Caco-2 (cell line): ENCODE results near the gene STAC3. TPM values are rescaled to one million over a fixed set of nuclear protein-coding genes. Genes with fewer than 3 reads are reported as not detected.

Experiments
- BruUV-seq: library from RNA; stranded (reverse); fragments of 400-500 nt; replicated peaks from 2 replicates; lab custom pipeline; 2021; lab: Mats Ljungman, UMichigan
- CTCF ChIA-PET: fragments of 300-600 bp; sonication (Branson Sonifier 250); formaldehyde crosslinking; loops from one replicate; lab custom pipeline; 2022; ENCODE audit warnings: antibody characterized with exemption; lab: Charles Lee
- POLR2A ChIA-PET: fragments of 300-600 bp; sonication (Branson Sonifier 250); formaldehyde crosslinking; loops from one replicate; lab custom pipeline; 2022; ENCODE audit warnings: antibody characterized with exemption; lab: Charles Lee
- DNase-seq, 2 experiments: peaks; one replicate each; pipeline versions ENCODE4 v3.0.0 to v3.0.0-alpha.2; 2020 to 2022
- H3K27me3 ChIP-seq: replicated peaks from 2 replicates; pipeline ENCODE4 v1.6.0; 2011; ENCODE audit warnings: low read length; ENCODE audit not compliant: control insufficient read depth, insufficient read depth
- H3K36me3 ChIP-seq: 2 replicates; pipeline ENCODE4 v1.5.1; 2011; ENCODE audit warnings: low read length; ENCODE audit not compliant: control insufficient read depth, insufficient read depth
- H3K4me1 ChIP-seq: fragments of 250-450 bp; sonication (Bioruptor Pico); 2 replicates; pipeline ENCODE4 v1.5.1; 2020; ENCODE audit warnings: mild to moderate bottlenecking
- H3K4me3 ChIP-seq: 2 replicates; pipeline ENCODE4 v1.5.1; 2011; ENCODE audit warnings: low read depth, mild to moderate bottlenecking, control low read depth, low read length
- H3K9me3 ChIP-seq: fragments of 250-450 bp; sonication (Bioruptor Pico); 2 replicates; pipeline ENCODE4 v1.5.1; 2020; ENCODE audit warnings: mild to moderate bottlenecking, moderate library complexity
- H3K27ac Mint-ChIP-seq: one replicate; pipeline ENCODE4 v1.8.0; 2022; ENCODE audit warnings: mixed read lengths; ENCODE audit not compliant: unreplicated experiment
- H3K27me3 Mint-ChIP-seq: one replicate; pipeline ENCODE4 v1.8.0; 2022; ENCODE audit warnings: mixed read lengths; ENCODE audit not compliant: insufficient read depth, unreplicated experiment
- H3K36me3 Mint-ChIP-seq: one replicate; pipeline ENCODE4 v1.8.0; 2022; ENCODE audit warnings: mild to moderate bottlenecking, mixed read lengths; ENCODE audit not compliant: insufficient read depth, unreplicated experiment
- H3K4me1 Mint-ChIP-seq: one replicate; pipeline ENCODE4 v1.8.0; 2022; ENCODE audit warnings: low read depth, mixed read lengths; ENCODE audit not compliant: unreplicated experiment
- H3K4me3 Mint-ChIP-seq: one replicate; pipeline ENCODE4 v1.8.0; 2022; ENCODE audit warnings: mild to moderate bottlenecking, moderate library complexity, mixed read lengths; ENCODE audit not compliant: unreplicated experiment
- H3K9me3 Mint-ChIP-seq: one replicate; pipeline ENCODE4 v1.8.0; 2022; ENCODE audit warnings: mixed read lengths; ENCODE audit not compliant: unreplicated experiment
- CTCF ChIP-seq, 2 experiments: fragments of 200-600 bp in 1 of 2; IDR thresholded peaks; 1 replicate in 1 of 2; 2 replicates in 1 of 2; pipeline versions ENCODE4 v1.5.1 to v1.8.0; 2011 to 2022; ENCODE audit warnings: antibody characterized with exemption in 1 of 2, control low read depth in 1 of 2, inconsistent platforms in 1 of 2, low read depth in 1 of 2, low read length in 1 of 2, mild to moderate bottlenecking in 1 of 2, moderate library complexity in 1 of 2; ENCODE audit not compliant: insufficient read depth in 1 of 2, severe bottlenecking in 1 of 2, unreplicated experiment in 1 of 2
- intact Hi-C: fragments of 100-400 bp; cut with micrococcal nuclease; formaldehyde crosslinking; loops from one replicate; pipeline ENCODE4 v1.10.0; 2022; ENCODE audit not compliant: unreplicated experiment
- total RNA-seq: library from RNA; stranded (reverse); gene quantifications from 2 replicates; pipeline ENCODE4 v1.2.3, GENCODE V29; 2022

The STAC3 gene
- total RNA-seq, 1 experiment from 2014 or later = 0.70 TPM

GRCh38 chr12:57241402-57242310, 9.3 kb downstream of the STAC3 start:
- intact Hi-C loops = no loop called here
- peaks cover 7% of the 10 kb centered on the region for H3K27me3 Mint-ChIP-seq

DNA sequence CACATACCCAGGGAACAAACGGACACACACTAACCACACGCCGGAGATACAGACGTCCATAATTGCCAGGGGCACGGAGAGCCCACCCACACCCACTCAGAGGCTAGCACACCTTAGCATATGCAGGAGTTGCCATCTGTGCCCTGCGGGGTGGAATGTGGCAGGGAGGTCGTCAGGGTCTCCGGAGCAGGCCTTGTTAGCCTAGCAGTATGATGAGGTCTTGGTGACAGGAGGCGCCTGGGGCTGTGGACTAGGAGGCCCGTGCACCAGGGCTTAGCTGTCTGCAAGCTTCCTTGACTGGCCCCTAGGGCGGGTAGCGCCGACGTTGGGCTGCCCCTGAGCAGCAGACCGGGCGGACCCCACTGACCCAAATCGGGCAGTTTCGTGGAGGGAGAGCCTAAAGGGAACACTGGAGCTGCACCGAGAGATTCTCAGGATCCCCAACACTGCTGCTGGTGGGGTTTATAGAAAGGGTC, 10.0 kb downstream of the STAC3 start:
- peak in 1 of 2 experiments; percentile 47 for DNase-seq
- H3K27me3 Mint-ChIP-seq = peaks cover 7% of the 10 kb centered on the region
- Histone ChIP-seq H3K9me3 (no peaks in the 10 kb centered on the region), H3K4me3 (peak overlapping the region; percentile 35), H3K27me3 (peaks cover 9% of the 10 kb centered on the region), H3K36me3 (no peaks in the 10 kb centered on the region), H3K4me1 (peaks cover 19% of the 10 kb centered on the region)
- BruUV-seq = no TSS peak
- peaks cover 56% of the 10 kb centered on the region for H3K36me3 Mint-ChIP-seq
- ChIA-PET CTCF (interaction anchor here (0.5 to 6.4 kb wide), 5 partner anchors 11 to 212 kb away, joined by 3 to 80 read pairs (median 4); partner anchors contain the start of gene SHMT2), POLR2A (interaction anchor here (0.5 to 3.3 kb wide), 2 partner anchors 11 to 214 kb away, joined by 5 to 36 read pairs; partner anchors contain the start of genes INHBE and SHMT2)
- H3K4me1 Mint-ChIP-seq = peaks cover 43% of the 10 kb centered on the region
- intact Hi-C loops = no loop called here
- TF ChIP-seq CTCF (IDR thresholded peaks at IDR 0.05; ENCODE audit: insufficient read depth in 1 of 2, low read depth in 1 of 2, low read length in 1 of 2, severe bottlenecking in 1 of 2, unreplicated experiment in 1 of 2) = no peak
- H3K9me3 Mint-ChIP-seq = no peaks in the 10 kb centered on the region
- H3K27ac Mint-ChIP-seq = peak overlapping the region; percentile 44
- H3K4me3 Mint-ChIP-seq = peak overlapping the region; percentile 79

More at GRCh38 chr12:57241402-57242310, 9.3 kb downstream of the STAC3 start:
- Histone ChIP-seq H3K27me3 (peaks cover 9% of the 10 kb centered on the region), H3K4me3 (no peak overlapping the region), H3K4me1 (peaks cover 19% of the 10 kb centered on the region), H3K9me3 (no peaks in the 10 kb centered on the region), H3K36me3 (no peaks in the 10 kb centered on the region)
- POLR2A ChIA-PET = interaction anchor here (1.8 kb wide), 1 partner anchor 12 kb away, joined by 16 read pairs; the partner anchor contains the start of gene SHMT2
- Mint-ChIP-seq H3K4me1 (peaks cover 43% of the 10 kb centered on the region), H3K27ac (no peak overlapping the region), H3K9me3 (no peaks in the 10 kb centered on the region), H3K4me3 (peak overlapping the region; percentile 74), H3K36me3 (peaks cover 49% of the 10 kb centered on the region)
- CTCF ChIA-PET = interaction anchor here (0.5 to 6.4 kb wide), 6 partner anchors 12 to 127 kb away, joined by 3 to 80 read pairs (median 10); partner anchors contain the start of gene SHMT2
- DNase-seq = no peak
- no TSS peak for BruUV-seq
- no peak for TF ChIP-seq CTCF (IDR thresholded peaks at IDR 0.05; ENCODE audit: insufficient read depth in 1 of 2, low read depth in 1 of 2, low read length in 1 of 2, severe bottlenecking in 1 of 2, unreplicated experiment in 1 of 2)
